T1000 (cell line): ENCODE measurements around the gene DDX28.
"Not testable (repeated sequence)": the region's sequence is repeated elsewhere in the genome, so short reads cannot be mapped to it uniquely, and the experiment has no call there.

Source experiments
- DNase-seq: peaks from one replicate; lab custom pipeline; 2025; ENCODE audit warnings: mixed read lengths; lab: John Stamatoyannopoulos, UW

The DDX28 gene

GRCh38 chr16:67994040-67994408, 29.0 kb downstream of the DDX28 start:
- DNase-seq, result not testable (repeated sequence)

DNA sequence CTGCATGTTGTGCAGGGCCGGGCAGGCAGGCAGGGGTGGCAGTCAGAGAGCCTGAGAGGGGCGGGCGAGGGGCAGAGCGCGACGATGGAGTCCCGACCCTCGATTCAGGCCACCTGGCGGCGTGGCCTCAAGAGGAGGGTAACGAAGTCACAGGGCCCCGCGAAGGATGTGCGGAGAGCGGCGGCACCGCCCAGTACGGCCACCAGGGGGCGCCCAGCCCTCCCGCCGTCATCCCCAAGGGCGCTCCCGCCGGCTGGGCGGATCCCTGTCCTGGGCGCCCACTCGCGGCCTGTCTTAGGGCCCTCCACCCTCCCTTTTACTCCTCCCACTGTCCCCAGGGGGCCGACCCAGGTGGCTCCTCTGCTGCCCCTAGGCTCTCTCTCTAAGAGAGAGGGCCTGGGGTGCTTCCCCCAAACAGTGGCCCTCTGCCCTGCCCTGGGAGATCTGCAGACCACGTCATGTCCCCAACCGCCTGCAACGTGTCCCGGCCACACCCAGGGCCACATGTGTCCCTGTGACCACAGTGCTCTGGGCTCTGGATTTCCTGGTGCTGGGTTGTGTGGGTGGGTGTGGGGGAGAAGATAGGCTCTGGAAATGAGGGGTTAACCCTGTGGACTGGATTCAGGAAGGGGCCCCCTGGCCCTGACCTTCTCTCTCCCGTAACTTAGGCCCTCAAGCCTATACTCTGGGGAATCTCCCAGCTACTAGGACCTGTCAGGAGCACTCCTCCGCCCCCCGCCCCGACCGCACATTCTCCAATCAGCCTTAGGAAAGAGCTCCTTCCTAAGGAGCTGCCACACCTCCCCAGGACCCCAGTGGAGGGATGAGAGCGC, 29.6 kb downstream of the DDX28 start:
- DNase-seq, result no peak

GRCh38 chr16:67992661-67993206, 30.3 kb downstream of the DDX28 start:
- no peak for DNase-seq

DNA sequence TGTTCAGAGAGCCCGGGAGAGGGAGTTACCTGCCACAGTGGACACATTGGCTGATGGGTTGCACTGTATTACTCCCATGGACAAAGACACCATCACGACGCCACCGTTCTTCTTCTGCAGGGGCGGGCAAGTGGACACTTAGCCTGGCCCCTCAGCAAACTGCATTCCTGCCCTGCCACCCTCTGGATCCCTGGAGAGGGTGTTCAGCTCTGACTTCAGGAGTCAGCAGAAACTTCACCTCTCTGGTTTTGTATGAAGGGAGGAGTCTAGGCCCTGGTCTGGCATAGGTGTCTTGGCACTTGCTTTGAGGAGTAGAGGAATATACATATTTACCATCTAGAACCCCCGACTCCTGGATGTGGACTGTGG, 33.0 kb downstream of the DDX28 start:
- DNase-seq, result no peak

GRCh38 chr16:67989322-67990017, 33.6 kb downstream of the DDX28 start:
- DNase-seq, result no peak

DNA sequence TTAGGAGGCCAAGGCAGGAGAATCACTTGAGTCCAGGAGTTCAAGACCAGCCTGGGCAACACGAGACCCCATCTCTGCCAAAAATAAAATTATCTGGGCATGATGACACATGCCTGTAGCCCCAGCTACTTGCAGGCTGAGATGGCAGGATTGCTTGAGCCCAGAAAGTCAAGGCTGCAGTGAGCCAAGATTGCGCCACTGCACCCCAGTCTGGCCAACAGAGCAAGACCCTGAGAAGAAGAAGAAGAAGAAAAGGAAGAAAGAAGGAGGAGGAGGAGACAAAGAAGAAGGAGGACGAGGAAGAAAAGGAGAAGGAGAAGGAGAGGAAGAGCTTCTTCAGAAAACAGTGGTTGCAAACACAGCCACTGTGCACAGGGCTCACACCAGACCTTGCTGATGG, 34.4 kb downstream of the DDX28 start:
- DNase-seq, result no peak

DNA sequence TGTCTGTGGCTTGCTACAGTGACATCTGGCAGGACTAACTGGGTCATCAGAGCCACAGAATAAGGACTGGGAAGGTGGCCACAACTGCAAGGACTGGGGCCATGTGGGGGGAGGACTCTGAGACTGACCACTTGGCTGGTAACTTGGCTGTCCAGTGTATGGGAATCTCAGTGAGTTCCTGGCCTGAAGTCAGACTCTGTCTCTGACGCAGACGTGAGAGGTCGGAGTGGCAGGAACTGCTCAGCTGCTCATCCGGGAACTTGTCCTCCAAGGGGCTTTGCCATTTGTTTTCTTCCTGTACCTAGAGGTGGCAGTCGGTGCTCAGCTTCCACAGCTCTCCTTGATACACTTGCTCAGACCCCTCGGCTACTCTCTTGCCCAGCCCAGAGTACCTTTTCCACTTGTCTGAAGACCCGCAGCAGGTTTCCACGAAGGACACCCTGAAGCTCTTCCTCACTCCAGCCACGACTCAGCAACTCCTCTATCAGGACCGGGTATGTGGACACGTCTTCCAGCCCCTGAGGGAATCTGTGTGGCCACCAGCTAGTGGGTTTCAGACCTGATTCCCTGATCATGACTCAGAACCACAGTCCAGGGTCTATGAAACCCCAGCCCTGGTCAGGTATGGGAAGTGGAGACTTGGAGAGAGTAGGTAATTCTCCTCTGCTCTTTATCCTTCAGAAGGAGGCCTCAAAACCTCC, 35.4 kb downstream of the DDX28 start:
- DNase-seq, result no peak

- DNase-seq, result no peak
Measured at GRCh38 chr16:67986949-67987348, 36.1 kb downstream of the DDX28 start.

GRCh38 chr16:67982011-67982696, 40.9 kb downstream of the DDX28 start:
- no peak for DNase-seq

- no peak for DNase-seq
Measured at GRCh38 chr16:67979955-67980678, 42.9 kb downstream of the DDX28 start, which contains the start of gene DPEP3. TSS of gene DPEP3 (minus strand) at chr16:67980499. CDS start at chr16:67980380, 119 bp downstream.

- DNase-seq, result no peak
Measured at GRCh38 chr16:67977469-67978227, 45.4 kb downstream of the DDX28 start.

- DNase-seq, result no peak
Measured at GRCh38 chr16:67977005-67977404, 46.0 kb downstream of the DDX28 start.

- DNase-seq, result no peak
Measured at GRCh38 chr16:67976205-67976604, 46.8 kb downstream of the DDX28 start.

DNA sequence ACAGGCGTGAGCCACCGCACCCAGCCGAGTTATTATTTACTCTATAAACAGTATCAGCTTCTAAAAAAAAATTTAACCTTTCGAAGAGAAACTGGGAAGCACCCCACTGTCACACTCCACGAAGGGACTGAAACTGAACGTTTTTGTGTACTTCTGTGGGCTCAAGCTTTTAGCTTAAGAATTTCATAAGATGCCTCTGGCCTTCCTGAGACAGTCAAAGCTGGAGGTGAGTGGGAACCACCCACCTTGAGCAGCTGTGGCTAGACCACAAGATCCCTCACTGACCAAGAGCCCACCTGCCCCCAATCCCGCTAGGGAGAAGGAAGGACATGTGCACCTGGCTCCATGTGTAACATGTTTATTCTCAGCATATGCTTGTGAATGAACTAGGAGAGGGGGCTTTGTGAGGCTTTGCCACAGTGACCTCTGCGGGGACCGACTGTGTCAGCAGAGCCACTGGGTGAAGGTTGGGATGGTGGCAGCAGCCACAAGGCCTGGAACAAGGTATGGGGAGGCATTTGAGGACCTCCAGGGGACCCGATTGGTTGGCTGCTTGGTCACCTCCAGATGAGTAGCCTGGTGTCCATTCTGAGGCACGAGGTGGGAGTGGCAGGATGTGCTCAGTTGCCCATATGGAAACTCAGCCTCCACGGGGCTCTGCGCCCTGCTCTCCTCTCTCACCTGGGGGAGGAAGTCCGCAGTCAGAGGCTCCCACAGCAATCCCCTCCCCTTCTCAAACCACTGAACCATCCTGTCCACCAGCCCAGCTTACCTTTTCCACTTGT, 47.5 kb downstream of the DDX28 start:
- no peak for DNase-seq

GRCh38 chr16:67972285-67972684, 50.7 kb downstream of the DDX28 start:
- DNase-seq, result not testable (repeated sequence)

GRCh38 chr16:67971111-67971510, 51.9 kb downstream of the DDX28 start:
- no peak for DNase-seq
